GM21723 (cell line): Measurements from ENCODE around the gene CCDC6.
"Not testable (repeated sequence)": the region's sequence is repeated elsewhere in the genome, so short reads cannot be mapped to it uniquely, and the experiment has no call there.

Experiments used
- ATAC-seq: cut with Tn5 transposase; IDR thresholded peaks from one replicate; pipeline ENCODE4 v1.9.1; 2021; ENCODE audit warnings: mild to moderate bottlenecking, moderate library complexity; ENCODE audit not compliant: unreplicated experiment

The CCDC6 gene

DNA sequence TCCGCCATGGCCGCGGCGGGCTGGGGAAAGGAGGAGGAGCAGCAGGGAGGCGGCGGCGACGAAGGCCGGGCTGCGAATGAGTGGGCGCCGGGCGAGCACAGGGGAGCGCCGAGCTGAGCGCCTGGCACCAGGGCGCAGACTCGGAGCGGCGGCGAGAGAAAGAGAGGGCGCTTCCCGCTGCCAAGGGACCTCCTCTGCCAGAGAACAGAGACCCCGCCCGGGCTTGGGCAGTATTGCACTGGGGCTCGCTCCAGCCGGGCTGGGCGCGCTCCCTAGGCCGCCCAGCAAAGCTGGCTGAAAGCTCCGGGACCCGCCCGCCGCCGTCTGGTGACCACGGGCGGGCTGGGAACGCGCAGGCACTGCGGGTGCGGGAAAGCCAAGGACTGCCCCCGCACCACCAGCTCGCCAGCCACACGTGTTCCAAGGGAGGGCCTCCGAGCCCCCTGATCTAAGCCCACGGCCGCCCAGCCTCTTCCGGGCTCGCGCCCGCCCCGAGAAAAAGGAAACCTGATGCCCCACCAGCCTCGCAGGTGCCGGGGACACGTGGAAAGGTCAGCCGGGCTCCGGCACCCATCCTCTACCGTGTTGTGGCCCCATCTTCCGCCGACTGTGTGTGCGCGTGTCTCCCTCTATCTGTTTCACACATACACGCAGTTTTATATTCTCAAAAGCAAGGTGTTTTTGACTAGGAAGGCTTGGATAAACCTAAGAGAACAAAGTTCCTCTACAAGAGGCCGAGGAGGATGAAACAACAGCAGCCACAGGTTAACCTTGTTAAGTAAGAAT is at the start of gene CCDC6:
CCDC6 (minus strand) TSS at position 140 of the 786 bp plus-strand sequence; CDS start at position 8, 132 bp downstream.
- peak; percentile 81 for ATAC-seq

- ATAC-seq, result no peak
Observed at GRCh38 chr10:59954296-59954695, 47.9 kb upstream of the CCDC6 start.

GRCh38 chr10:59953711-59954110 is 47.4 kb upstream of the CCDC6 start:
- ATAC-seq, result not testable (repeated sequence)

DNA sequence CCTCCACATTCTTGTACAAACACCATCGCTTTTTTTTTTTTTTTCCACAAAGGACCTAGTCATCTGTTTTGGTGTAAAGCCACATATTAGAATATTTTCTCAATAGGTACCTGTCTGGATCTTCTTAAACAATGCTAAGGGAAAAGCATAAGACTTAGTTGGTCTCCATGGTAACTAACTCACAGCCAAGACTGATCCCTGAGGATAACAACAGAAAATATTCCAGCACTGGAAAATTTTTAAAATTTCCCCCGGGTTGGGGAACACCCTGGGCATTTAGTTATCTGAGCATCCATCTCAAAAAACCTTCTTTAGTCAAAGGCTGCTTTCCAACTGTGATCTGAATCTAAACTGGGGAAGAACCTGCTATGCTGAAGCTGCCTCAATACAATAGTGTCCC is 43.7 kb upstream of the CCDC6 start:
- no peak for ATAC-seq

GRCh38 chr10:59949608-59950007 is 43.3 kb upstream of the CCDC6 start:
- no peak for ATAC-seq

DNA sequence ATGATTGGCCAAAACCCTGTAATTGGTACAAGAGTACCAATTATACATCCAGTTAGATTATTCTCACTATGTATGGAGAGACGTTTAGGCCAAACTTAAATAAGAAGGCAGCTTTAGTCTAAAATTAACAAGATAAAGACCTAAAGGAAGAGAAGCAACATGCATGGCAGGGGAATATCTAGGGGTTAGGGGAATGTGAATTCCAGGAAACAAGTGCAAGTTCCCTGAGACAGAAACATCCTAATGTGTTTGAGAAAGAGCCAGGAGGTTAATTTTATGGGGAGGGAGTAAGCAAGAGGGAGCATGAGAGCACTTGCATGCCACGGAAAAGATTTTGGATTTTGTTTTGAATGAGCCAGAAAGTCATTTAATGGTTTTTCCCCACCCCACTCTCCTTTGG is 39.6 kb upstream of the CCDC6 start:
- ATAC-seq, result no peak

DNA sequence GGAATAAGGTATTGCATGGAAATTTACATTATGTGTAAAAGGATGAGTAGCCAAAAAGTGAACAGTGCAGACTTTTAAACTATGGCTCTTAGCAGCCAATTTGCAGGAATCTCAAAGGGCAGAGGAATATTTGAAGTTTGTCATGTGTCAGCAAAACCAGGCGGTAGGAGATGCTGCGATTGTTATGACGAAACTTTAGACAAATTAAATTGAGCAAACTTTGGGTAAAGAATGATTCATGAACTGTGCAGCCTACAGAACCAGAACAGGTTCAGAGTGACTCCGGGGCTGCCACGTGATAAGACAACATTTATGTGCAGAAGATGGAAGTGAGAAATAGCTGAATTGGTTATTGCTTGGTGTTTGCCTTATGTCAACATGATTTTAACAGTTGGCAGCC is 39.2 kb upstream of the CCDC6 start:
- ATAC-seq, result no peak

GRCh38 chr10:59944339-59944935 is 38.1 kb upstream of the CCDC6 start:
- ATAC-seq, result no peak

GRCh38 chr10:59942556-59942955 is 36.2 kb upstream of the CCDC6 start:
- no peak for ATAC-seq

- ATAC-seq, result no peak
Observed at GRCh38 chr10:59937720-59938119, 31.4 kb upstream of the CCDC6 start.

DNA sequence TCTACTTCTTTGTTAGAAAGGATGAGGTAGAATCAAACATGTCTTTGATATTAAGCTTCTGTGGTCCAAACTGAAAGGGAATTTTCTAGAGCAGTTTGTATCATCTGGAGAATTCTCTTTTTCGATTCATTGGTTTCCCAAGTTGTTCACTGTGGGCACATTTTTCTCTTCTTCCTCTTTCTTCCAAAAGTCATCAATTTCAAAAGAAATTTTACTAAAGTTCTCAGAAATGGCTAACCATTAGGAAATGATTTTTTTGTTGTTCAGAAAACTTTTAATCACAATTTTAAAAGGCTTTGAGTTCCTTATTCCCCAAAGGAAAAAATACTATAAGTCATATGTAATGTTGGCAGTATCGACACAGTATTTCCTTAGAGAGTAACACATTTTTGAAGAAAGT is 28.3 kb upstream of the CCDC6 start:
- no peak for ATAC-seq

GRCh38 chr10:59930788-59931521 is 24.6 kb upstream of the CCDC6 start:
- ATAC-seq, result not testable (repeated sequence)

GRCh38 chr10:59926086-59926485 is 19.7 kb upstream of the CCDC6 start:
- no peak for ATAC-seq

DNA sequence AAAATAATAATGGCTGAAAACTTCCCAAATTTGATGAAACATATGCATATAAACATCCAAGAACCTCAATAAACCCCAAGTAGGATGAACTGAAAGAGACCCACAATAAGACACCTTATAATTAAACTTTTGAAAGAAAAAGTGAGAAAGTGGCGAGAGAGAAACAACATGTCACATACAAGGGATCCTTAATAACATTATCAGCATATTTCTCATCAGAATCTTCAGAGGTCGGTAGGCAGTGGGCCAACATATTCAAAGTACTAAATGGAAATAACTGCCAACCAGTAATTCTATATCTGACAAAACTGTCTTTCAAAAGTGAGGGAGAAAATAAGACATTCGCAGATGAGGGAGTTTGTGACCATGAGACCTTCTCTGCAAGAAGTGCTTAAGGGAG is 16.6 kb upstream of the CCDC6 start:
- no peak for ATAC-seq

DNA sequence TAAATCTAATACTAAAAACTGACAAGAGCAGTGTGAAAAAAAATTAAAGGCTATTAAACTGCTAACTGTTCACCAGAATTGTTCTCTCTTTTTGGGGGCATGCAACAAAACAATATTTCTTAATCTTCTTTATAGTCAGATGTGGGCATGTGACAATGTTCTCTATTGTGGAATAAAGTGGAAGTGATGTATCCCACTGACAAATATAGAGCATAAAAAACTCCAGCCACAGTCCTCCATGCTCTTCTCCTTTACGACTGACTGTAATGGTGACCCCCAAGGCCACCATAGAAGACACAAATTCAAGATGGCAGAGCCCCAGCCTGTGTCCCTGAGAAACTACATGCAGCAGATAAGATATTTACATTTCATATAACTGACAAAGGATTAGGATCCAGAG is 11.6 kb upstream of the CCDC6 start:
- ATAC-seq, result no peak

DNA sequence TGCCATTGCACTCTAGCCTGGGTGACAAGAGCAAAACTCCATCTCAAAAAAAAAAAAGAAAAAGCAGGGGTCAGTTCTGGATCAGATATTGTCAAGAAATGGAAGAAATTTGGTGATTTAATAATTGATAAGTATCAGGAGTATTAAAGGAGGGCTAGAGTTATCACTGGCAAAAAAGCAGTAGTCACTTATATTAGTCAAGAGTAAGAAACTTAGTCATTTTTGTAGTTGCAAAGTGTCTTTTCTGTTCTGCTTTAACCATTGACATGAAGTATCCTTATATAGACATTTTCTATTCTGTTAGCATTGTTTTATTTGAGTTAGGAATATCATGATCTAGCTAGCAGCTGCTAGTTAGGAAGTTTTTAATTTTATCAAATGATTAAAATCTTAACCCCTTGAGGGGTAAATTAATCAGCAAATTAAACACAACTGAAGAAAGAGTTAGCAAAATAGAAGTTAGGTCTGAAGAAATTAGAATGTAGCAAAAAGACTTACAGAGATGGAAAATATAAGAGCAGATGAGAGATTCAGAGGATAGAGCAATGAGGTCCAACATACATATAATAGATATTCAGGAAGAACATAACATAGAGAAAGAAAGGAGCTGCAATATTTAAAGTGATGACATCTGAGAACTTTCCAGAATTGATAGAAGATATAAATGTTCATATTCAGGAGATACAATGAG is 7.3 kb upstream of the CCDC6 start:
- no peak for ATAC-seq

DNA sequence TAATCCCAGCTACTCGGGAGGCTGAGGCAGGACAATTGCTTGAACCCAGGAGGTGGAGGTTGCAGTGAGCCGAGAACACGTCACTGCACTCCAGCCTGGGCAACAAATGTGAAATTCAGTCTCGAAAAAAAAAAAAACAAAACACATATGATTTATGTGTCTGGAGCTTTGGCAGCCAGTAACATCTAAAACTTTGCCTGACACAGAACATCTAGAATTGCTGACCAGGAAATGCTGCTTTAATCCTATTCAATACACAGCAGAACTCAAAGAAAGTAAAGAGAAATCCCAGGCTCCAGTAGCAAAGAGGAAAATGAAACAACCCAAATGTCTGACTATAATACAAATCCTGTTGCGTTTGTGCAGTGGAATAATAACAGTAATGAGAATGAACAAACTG is 4.5 kb upstream of the CCDC6 start:
- ATAC-seq, result no peak

- ATAC-seq, result no peak
Observed at GRCh38 chr10:59909815-59910214, 3.5 kb upstream of the CCDC6 start.

DNA sequence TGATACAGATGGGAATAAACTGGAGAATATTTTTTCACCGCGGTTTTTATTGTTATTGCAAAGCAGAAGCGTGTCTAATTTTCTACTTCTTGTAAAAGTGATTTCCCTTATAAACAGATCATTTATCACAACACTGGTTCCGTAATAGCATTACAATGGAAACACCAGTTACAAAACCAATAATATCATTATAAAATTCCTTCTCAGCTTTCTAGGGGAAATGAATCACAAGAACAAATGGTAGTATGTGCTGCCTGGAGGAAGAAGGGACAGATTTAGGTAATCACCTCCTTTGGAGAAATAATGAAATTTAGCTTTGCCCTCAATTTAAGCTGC is 2.4 kb upstream of the CCDC6 start:
- ATAC-seq, result no peak

DNA sequence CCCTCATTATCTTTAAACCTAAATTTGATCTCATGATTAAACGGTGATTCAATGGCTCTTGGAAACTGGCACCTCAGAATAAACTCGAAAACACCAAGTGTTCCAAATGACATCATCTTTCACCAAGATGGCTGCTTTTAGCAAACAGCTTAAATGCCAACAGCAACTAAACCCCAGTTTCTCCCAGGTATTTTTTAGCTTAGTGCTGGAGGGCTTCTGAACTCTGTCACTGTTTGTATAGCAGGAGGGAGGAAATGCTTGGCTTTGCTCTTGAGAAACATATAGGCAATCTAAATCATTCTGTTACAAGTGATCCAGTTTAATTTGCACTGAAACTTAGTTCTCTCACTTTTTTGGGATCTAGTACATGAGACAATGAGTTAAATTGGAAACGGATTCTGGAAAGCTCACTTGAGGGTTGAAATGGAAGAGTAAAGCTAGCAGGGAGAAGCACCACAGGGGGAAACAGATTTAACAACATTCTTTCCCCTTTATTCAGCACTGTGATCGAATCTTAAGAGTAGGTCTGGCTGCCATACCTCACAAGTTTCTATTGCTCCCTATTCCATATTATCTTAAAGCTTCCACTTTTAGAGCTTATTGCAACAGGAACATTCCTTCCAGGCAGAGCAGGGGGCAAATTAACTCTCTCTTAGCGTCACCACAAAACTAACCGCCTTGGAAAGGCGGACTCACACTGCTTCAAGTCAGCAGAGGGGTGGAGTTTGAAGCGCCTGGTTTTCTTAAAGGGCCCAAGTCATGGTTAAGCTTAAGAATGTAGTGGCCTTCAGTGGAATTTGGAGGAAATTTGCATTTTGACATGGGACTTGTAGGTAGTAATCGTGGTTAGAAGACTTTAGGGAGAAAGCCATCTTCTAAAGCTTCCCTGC is 1.8 kb upstream of the CCDC6 start:
- ATAC-seq, result peak; percentile 22

- no peak for ATAC-seq
Observed at GRCh38 chr10:59907537-59907917, 1.2 kb upstream of the CCDC6 start.
